Measurements from ENCODE around the gene RUNX1. TPM values are rescaled to one million over a fixed set of nuclear protein-coding genes. Genes with fewer than 3 reads are reported as not detected.

Gene RUNX1
- total and polyA plus RNA-seq, 2 of the 13 experiments (the other 11 are each of a cell fraction or from before 2014, with no cell fraction given): 5.4 to 6.4 TPM

DNA sequence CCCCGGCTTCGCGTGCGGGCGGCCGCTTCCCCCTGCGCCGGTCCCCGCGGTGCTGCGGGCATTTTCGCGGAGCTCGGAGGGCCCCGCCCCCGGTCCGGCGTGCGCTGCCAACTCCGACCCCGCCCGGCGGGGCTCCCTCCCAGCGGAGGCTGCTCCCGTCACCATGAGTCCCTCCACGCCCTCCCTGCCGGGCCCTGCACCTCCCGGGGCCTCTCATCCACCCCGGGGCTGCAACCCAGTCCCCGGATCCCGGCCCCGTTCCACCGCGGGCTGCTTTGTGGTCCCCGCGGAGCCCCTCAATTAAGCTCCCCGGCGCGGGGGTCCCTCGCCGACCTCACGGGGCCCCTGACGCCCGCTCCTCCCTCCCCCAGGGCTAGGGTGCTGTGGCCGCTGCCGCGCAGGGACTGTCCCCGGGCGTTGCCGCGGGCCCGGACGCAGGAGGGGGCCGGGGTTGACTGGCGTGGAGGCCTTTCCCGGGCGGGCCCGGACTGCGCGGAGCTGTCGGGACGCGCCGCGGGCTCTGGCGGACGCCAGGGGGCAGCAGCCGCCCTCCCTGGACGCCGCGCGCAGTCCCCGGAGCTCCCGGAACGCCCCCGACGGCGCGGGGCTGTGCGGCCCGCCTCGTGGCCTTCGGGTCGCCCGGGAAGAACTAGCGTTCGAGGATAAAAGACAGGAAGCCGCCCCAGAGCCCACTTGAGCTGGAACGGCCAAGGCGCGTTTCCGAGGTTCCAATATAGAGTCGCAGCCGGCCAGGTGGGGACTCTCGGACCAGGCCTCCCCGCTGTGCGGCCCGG lies 159.2 kb downstream of the RUNX1 start (continued):
- TF ChIP-seq, protein P1, sequence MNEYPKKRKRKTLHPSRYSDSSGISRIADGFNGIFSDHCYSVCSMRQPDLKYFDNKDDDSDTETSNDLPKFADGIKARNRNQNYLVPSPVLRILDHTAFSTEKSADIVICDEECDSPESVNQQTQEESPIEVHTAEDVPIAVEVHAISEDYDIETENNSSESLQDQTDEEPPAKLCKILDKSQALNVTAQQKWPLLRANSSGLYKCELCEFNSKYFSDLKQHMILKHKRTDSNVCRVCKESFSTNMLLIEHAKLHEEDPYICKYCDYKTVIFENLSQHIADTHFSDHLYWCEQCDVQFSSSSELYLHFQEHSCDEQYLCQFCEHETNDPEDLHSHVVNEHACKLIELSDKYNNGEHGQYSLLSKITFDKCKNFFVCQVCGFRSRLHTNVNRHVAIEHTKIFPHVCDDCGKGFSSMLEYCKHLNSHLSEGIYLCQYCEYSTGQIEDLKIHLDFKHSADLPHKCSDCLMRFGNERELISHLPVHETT (CRISPR knock-in tag; conservative IDR thresholded peaks at IDR 0.05): peak; percentile 53; the same call in 1 of the 2 replicates
- TF ChIP-seq ZNF441 (CRISPR knock-in tag; IDR thresholded peaks at IDR 0.05; ENCODE audit: borderline replicate concordance) (0 out of 2 replicates have a peak, but pooled peaks have one; percentile 15), HNRNPLL (IDR thresholded peaks at IDR 0.05; ENCODE audit: low read depth, low read length, poor library complexity, severe bottlenecking) (peak; percentile 66), ZNF121 (CRISPR knock-in tag; IDR thresholded peaks at IDR 0.05) (peak; percentile 96), HNRNPUL1 (IDR thresholded peaks at IDR 0.05; ENCODE audit: low read depth, low read length) (no peak), FOXK1 (CRISPR knock-in tag; IDR thresholded peaks at IDR 0.05; ENCODE audit: borderline replicate concordance, low read depth) (0 out of 2 replicates have a peak, but pooled peaks have one; percentile 22), SAP130 (CRISPR knock-in tag; IDR thresholded peaks at IDR 0.05; ENCODE audit: low read depth) (peak; percentile 53), ZNF496 (CRISPR knock-in tag; IDR thresholded peaks at IDR 0.05; ENCODE audit: insufficient replicate concordance) (no peak), ZNF773 (CRISPR knock-in tag; IDR thresholded peaks at IDR 0.05; ENCODE audit: borderline replicate concordance) (0 out of 2 replicates have a peak, but pooled peaks have one; percentile 50), MAF1 (CRISPR knock-in tag; IDR thresholded peaks at IDR 0.05; ENCODE audit: borderline replicate concordance) (no peak), ZSCAN30 (CRISPR knock-in tag; IDR thresholded peaks at IDR 0.05) (0 out of 2 replicates have a peak, but pooled peaks have one; percentile 32), TBX2 (CRISPR knock-in tag; IDR thresholded peaks at IDR 0.05; ENCODE audit: borderline replicate concordance) (peak; percentile 48; the same call in 1 of the 2 replicates), YEATS4 (CRISPR knock-in tag; IDR thresholded peaks at IDR 0.05; ENCODE audit: borderline replicate concordance) (peak; percentile 70), AGO2 (optimal IDR thresholded peaks at IDR 0.05; ENCODE audit: low read depth, low read length) (peak; percentile 98), ZNF558 (CRISPR knock-in tag; IDR thresholded peaks at IDR 0.05; ENCODE audit: borderline replicate concordance) (peak; percentile 81; the same call in 1 of the 2 replicates), YY1 (IDR thresholded peaks at IDR 0.05; ENCODE audit: insufficient read depth, insufficient replicate concordance, low read depth, low read length) (peak; percentile 56)
- TF ChIP-seq, protein P2, sequence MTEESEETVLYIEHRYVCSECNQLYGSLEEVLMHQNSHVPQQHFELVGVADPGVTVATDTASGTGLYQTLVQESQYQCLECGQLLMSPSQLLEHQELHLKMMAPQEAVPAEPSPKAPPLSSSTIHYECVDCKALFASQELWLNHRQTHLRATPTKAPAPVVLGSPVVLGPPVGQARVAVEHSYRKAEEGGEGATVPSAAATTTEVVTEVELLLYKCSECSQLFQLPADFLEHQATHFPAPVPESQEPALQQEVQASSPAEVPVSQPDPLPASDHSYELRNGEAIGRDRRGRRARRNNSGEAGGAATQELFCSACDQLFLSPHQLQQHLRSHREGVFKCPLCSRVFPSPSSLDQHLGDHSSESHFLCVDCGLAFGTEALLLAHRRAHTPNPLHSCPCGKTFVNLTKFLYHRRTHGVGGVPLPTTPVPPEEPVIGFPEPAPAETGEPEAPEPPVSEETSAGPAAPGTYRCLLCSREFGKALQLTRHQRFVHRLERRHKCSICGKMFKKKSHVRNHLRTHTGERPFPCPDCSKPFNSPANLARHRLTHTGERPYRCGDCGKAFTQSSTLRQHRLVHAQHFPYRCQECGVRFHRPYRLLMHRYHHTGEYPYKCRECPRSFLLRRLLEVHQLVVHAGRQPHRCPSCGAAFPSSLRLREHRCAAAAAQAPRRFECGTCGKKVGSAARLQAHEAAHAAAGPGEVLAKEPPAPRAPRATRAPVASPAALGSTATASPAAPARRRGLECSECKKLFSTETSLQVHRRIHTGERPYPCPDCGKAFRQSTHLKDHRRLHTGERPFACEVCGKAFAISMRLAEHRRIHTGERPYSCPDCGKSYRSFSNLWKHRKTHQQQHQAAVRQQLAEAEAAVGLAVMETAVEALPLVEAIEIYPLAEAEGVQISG (CRISPR knock-in tag; IDR thresholded peaks at IDR 0.05): peak; percentile 37
- TF ChIP-seq, protein P3, sequence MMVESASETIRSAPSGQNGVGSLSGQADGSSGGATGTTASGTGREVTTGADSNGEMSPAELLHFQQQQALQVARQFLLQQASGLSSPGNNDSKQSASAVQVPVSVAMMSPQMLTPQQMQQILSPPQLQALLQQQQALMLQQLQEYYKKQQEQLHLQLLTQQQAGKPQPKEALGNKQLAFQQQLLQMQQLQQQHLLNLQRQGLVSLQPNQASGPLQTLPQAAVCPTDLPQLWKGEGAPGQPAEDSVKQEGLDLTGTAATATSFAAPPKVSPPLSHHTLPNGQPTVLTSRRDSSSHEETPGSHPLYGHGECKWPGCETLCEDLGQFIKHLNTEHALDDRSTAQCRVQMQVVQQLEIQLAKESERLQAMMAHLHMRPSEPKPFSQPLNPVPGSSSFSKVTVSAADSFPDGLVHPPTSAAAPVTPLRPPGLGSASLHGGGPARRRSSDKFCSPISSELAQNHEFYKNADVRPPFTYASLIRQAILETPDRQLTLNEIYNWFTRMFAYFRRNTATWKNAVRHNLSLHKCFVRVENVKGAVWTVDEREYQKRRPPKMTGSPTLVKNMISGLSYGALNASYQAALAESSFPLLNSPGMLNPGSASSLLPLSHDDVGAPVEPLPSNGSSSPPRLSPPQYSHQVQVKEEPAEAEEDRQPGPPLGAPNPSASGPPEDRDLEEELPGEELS (CRISPR knock-in tag; IDR thresholded peaks at IDR 0.05): peak; percentile 27; the same call in 1 of the 2 replicates
- TF ChIP-seq, protein P4, sequence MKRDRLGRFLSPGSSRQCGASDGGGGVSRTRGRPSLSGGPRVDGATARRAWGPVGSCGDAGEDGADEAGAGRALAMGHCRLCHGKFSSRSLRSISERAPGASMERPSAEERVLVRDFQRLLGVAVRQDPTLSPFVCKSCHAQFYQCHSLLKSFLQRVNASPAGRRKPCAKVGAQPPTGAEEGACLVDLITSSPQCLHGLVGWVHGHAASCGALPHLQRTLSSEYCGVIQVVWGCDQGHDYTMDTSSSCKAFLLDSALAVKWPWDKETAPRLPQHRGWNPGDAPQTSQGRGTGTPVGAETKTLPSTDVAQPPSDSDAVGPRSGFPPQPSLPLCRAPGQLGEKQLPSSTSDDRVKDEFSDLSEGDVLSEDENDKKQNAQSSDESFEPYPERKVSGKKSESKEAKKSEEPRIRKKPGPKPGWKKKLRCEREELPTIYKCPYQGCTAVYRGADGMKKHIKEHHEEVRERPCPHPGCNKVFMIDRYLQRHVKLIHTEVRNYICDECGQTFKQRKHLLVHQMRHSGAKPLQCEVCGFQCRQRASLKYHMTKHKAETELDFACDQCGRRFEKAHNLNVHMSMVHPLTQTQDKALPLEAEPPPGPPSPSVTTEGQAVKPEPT (CRISPR knock-in tag; IDR thresholded peaks at IDR 0.05; ENCODE audit: low read depth): 0 out of 2 replicates have a peak, but pooled peaks have one; percentile 59

All from HepG2 (cell line).